HG03354 (cell line): ENCODE results near the gene GDF2.

Source experiments
- ATAC-seq: cut with Tn5 transposase; IDR thresholded peaks from one replicate; pipeline ENCODE4 v1.9.1; 2021; ENCODE audit warnings: mild to moderate bottlenecking; ENCODE audit not compliant: unreplicated experiment, poor library complexity, severe bottlenecking

The GDF2 gene

GRCh38 chr10:47363781-47364180 lies 41.5 kb downstream of the GDF2 start:
- no peak for ATAC-seq

- no peak for ATAC-seq
Measured at GRCh38 chr10:47364366-47364765, 42.1 kb downstream of the GDF2 start.

- ATAC-seq: no peak
Measured at GRCh38 chr10:47364911-47365310, 42.7 kb downstream of the GDF2 start.

- no peak for ATAC-seq
Measured at GRCh38 chr10:47365431-47366180, 43.4 kb downstream of the GDF2 start.

- no peak for ATAC-seq
Measured at GRCh38 chr10:47366181-47366631, 44.0 kb downstream of the GDF2 start.

- ATAC-seq: no peak
Measured at GRCh38 chr10:47366731-47367460, 44.6 kb downstream of the GDF2 start.

- ATAC-seq: no peak
Measured at GRCh38 chr10:47367646-47368045, 45.4 kb downstream of the GDF2 start.

- no peak for ATAC-seq
Measured at GRCh38 chr10:47368431-47369180, 46.4 kb downstream of the GDF2 start.

- ATAC-seq: no peak
Measured at GRCh38 chr10:47369251-47369894, 47.1 kb downstream of the GDF2 start.

GRCh38 chr10:47370015-47370767 lies 47.9 kb downstream of the GDF2 start:
- ATAC-seq: no peak

- no peak for ATAC-seq
Measured at GRCh38 chr10:47370878-47371277, 48.6 kb downstream of the GDF2 start.

GRCh38 chr10:47371629-47372485 lies 49.6 kb downstream of the GDF2 start:
- no peak for ATAC-seq

- no peak for ATAC-seq
Measured at GRCh38 chr10:47372726-47373125, 50.5 kb downstream of the GDF2 start.

- no peak for ATAC-seq
Measured at GRCh38 chr10:47374611-47375536, 52.6 kb downstream of the GDF2 start.

GRCh38 chr10:47376522-47377220 lies 54.4 kb downstream of the GDF2 start:
- no peak for ATAC-seq
